Stimulated activated CD4-positive, alpha-beta T cell treated with anti-CD3 and anti-CD28 coated beads, Interleukin-2, amount 100 ng/mL, for 24 hours (primary cell): ENCODE measurements around the gene PSMD12.
"Not testable (repeated sequence)": the region's sequence is repeated elsewhere in the genome, so short reads cannot be mapped to it uniquely, and the experiment has no call there.

Experiments used
- DNase-seq, 2 donors: peaks; one replicate each; pipeline ENCODE4 v3.0.0-alpha.2; 2020

PSMD12 gene

DNA sequence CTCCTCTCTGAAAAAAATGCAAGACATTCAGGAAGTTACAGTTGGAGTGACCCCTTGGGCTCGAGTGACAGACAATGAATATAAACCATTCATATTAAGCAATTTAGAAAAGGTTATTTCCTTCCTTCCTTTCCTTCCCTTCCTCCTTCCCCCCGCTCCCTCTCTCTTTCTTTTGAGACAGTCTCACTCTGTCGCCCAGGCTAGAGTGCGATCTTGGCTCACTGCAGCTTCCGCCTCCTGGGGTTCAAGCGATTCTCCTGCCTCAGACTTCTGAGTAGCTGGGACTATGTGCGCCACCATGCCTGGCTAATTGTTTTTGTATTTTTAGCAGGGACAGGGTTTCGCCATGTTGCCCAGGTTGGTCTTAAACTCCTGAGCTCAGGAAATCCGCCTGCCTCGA, 13.2 kb downstream of the PSMD12 start:
- no peak for DNase-seq

DNA sequence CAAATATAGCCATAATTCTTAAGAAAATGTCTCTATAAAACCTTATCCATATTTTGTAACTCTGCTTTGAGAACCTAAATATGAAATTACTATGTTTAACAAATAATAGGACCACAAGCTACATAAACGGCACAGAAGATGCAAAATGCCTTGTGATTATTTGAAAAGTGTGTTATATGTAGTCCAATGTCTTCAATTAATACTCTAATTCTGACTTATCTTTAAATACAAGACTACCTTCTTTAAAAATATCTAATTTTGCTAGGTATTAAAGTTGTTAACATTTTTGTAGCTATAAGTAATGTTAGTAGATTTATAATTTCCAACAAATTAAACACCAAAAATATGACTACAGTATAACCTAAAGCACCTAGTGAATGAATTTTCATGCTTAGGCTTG, 17.0 kb downstream of the PSMD12 start:
- no peak for DNase-seq

DNA sequence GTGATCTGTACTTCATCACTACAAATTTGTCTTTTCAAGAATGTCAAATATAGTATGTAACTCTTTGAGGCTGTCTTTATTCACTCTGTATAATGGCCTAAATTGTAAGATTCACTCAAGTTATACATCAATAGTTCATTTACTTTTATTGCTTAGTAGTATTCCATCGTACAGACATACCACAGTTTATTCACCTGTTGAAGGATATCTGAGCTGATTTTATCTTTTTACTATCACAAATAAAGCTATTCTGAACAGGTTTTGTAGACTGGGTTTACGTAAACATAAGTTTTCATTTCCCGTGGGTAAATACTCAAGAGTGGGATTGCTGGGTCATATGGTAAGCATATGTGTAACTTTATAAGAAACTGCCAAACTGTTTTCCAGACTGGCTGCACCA, 18.6 kb downstream of the PSMD12 start:
- no peak for DNase-seq

DNA sequence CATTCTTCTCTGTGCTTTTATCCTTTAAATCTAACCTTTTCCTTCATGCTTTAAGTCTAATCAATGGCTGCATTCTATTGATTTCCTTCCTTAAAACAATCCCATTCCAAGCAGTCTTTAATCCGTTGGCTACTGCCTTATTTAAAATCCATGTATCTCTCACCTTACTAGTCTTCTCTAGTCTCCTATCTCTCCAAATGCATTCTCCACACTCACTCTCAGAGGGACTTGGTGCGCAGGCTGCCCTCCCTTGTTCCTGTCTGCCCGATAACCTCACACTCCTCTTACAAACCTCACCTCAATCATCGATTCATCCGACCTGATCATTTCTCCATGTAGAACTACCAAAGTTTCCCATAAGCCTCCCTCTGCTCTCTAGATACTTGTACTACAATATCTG, 23.1 kb downstream of the PSMD12 start:
- DNase-seq = no peak

DNA sequence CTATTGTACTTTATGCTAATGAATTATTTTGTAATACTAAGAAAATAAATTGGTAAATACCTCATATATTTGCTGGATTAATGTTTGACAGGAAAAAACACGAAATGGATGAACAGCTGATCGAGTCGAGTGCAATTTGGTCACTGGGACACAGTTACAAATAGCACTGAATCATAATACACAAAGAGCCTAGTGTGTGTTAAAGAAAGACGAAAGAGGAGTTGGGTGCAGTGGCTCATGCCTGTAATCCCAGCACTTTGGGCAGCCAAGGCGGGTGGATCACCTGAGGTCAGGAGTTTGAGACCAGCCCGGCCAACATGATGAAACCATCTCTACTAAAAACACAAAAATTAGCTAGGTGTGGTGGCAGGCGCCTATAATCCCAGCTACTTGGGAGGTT, 28.0 kb downstream of the PSMD12 start:
- not testable (repeated sequence) for DNase-seq

DNA sequence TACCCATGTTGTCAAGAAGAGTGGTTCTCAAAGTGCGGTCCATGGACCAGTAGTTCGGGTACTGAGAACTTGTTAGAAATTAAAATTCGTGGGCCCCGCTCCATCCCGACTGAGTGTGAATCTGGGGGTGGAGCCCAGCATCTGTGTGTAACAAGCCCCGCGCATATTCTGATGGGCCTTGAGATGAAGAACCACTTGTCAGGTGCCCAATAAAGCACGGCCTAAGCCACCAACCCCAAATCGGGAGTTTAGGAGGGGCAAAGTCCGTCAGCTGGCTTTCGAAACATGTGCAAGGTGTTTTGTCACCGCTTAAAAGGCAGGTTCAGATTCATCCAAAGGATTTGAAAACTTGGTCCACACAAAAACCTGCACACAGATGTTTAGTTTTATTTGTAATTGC, 29.5 kb downstream of the PSMD12 start:
- no peak for DNase-seq

DNA sequence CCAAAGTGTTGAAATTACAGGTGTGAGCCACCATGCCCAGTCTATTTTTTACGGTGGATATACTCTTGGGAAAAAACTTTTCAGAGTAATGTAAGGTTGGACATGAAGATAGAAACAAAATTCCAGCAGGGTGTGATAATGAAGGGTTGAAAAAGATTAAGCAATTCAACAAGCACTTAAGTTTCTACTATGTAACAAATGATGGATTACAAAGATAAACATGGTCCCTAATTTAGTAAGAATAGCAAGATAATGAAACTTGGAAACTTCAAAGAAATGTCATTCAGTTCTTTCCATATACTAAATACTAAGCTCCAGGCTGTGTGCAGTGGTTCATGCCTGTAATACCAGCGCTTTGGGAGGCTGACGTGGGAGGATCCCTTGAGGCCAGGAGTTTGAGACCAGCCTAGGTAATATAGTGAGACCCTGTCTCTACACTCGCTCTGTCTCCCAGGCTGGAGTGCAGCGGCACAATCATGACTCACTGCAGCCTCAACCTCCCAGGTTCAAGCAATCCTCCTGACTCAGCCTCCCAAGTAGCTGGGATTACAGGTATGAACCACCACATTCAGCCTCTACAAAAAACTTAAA, 31.0 kb downstream of the PSMD12 start:
- DNase-seq = no peak

DNA sequence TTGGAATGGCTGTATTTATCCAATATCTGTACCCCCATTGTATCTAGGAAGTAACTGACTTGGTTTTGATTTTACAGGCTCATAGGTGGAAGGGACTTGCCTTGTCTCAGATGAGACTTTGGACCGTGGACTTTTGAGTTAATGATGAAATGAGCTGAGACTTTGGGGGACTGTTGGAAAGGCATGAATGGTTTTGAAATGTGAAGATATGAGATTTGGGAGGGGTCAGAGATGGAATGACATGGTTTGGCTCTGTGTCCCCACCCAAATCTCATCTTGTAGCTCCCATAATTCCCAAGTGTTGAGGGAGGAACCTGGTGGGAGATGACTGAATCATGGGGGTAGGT, 34.2 kb downstream of the PSMD12 start:
- not testable (repeated sequence) for DNase-seq

DNA sequence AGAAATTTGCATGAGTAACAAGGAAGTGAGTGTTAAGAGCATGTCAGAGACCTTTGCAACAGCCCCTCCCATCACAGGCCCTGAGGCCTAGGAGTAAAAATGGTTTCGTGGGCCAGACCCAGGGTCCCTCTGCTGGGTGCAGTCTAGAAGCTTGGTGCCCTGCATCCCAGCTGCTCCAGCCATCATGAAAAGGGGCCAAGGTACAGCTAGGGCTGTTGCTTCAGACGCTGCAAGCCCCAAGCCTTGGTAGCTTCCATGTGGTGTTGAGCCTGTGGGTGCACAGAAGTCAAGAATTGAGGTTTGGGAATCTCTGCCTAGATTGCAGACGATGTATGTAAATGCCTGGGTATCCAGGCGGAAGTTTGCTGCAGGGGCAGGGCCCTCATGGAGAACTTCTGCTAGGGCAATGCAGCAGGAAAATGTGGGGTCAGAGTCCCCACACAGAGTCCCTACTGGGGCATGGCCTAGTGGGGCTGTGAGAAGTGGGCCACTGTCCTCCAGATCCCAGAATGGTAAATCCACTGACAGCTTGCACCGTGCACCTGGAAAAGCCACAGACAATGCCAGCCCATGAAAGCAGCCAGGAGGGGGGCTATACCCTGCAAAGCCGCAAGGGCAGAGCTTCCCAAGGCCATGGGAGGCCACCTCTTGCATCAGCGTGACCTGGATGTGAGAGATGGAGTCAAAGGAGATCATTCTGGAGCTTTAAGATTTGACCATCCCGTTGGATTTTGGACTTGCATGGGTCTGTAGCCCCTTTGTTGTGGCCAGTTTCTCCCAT, 34.8 kb downstream of the PSMD12 start:
- not testable (repeated sequence) for DNase-seq

DNA sequence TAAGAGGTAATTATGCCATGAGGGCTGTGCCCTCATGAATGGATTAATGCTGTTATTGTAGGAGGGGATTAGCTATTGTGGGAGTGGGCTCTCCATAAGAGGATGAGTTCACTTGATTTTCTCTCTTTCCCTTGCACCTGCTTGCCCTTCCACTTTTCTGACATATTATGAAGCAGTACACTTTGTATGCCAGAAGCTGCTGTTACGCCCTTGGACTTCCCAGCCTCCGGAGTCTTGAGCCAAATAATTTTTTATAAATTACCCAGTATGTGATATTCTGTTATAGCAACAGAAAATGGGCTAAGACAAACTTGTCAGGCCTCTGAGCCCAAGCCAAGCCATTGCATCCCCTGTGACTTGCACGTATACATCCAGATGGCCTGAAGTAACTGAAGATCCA, 38.4 kb downstream of the PSMD12 start:
- DNase-seq = no peak

DNA sequence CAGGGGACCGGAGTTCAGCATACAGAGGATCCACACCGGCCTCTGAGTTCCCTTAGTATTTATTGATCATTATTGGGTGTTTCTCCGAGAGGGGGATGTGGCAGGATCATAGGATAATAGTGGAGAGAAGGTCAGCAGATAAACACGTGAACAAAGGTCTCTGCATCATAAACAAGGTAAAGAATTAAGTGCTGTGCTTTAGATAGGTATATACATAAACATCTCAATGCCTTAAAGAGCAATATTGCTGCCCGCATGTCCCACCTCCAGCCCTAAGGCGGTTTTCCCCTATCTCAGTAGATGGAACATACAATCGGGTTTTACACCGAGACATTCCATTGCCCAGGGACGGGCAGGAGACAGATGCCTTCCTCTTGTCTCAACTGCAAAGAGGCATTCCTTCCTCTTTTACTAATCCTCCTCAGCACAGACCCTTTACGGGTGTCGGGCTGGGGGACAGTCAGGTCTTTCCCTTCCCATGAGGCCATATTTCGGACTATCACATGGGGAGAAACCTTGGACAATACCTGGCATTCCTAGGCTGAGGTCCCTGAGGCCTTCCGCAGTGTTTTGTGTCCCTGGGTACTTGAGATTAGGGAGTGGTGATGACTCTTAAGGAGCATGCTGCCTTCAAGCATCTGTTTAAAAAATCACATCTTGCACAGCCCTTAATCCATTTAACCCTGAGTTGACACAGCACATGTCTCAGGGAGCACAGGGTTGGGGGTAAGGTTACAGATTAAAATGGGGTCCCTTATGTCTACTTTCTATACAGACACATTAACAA, 39.2 kb downstream of the PSMD12 start:
- not testable (repeated sequence) for DNase-seq

DNA sequence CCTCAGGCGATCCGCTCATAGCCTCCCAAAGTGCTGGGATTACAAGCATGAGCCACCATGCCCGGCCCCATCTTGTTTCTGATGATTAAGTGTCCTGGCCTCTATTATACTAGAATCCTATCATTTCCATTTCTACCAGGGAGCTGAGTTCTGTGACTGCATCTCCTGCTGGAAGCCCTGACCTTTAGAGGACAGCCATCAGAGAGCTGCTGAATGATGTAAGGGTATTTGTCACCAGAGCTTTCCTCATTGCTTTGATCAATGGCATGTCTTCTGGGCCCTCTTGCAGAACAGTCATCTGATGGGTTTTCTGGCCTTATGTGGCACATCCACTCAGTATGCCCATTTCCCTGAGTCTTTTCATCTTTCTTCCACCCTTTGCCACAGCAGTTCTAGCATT, 39.9 kb downstream of the PSMD12 start:
- DNase-seq = no peak

DNA sequence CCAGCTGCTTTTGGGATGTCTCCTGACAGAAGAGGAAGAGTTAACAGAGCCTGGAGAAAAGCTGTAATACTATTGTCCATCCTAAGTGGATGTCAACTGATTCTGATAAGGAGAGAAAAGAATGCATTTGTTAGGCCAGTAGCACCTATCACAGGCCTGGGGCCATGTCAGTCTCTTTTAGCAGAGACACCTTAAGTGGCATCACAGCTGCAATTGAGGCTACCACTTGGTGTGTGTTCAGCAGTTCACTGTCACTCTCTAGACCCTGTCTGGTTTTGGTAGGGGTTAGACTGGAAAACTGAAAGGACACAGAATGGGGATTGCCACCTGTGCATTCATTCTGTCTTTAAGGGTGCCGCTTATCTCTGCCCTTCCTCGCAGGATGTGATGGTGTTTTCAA, 42.0 kb downstream of the PSMD12 start:
- no peak for DNase-seq

DNA sequence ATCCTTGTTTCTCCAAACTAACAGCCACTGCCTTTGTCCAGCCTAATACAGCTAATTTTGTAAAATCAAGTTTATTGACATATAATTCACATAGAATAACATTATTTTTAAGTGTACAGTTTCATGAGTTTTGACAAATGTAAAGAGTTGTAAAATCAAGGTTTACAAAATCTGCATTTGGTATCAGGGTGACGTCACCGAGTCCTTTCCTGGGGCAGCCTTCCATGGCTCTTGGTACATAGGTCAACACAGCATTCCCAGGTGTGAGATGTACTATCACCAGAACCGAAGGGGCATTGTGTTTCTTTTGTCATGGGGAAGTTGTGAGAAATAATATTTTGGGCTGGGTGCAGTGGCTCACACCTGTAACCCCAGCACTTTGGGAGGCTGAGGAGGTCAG, 42.9 kb downstream of the PSMD12 start:
- DNase-seq = no peak

DNA sequence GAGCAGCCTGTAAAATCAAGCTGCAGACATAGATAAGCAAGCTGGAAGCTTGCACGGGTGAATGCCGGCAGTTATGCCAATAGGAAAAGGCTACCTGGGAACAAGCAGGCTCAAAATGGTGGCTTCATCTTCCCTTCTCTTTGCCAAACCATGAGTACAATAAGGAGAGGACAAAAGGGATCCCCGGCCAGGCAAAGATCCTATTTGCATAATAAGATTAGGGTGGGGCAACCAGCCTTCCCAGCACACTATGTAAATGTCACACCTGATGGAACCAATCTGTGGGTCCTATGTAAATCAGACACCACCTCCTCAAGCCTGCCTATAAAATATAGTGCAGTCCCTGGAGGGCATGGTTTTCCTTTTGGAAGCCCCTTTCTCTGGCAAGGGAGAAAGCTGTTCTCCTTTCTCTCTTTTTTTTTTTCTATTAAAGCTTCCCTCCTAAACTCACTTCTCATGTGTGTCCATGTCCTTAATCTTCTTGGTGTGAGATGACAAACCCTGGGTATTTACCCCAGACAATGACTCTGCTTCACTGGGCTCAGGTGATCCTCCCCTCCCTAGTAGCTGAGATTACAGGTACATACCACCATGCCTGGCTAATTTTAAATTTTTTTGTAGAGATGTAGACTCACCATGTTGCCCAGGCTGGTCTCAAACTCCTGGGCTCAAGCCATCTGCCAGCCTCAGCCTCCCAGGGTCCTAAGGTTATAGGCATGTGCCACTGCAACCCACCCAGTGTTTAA, 44.2 kb downstream of the PSMD12 start:
- DNase-seq = no peak

DNA sequence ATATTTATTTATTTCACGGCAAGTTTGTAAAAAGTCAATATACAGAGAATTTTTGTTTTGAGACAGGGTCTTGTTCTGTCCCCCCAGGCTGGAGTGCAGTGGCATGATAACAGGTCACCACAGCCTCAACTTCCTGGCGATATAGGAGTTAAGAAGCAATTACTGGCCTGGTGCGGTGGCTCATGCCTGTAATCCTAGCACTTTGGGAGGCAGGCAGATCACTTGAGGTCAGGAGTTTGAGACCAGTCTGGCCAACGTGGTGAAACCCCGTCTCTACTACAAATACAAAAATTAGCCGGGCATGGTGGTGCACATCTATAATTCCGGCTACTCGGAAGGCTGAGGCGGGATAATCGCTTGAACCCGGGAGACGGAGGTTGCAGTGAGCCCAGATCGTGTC, 44.9 kb downstream of the PSMD12 start:
- DNase-seq = not testable (repeated sequence)

DNA sequence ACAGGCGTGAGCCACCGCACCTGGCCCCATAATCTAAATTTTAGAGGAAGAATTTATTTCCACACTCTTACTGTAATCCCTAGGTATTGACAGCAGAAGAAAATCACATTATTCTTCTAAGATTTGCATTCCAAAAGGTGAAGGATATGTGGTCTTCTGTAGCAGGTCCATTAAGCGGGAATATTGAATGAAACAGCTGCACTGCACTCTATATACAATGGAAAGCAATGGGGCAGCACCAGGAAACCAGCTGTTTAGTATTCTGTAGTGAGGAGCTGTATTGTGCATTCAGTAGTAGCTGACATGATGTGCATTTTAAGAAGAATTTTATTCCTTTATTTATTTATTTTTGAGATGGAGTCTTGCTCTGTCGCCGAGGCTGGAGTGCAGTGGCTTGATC, 49.6 kb downstream of the PSMD12 start:
- no peak for DNase-seq

DNA sequence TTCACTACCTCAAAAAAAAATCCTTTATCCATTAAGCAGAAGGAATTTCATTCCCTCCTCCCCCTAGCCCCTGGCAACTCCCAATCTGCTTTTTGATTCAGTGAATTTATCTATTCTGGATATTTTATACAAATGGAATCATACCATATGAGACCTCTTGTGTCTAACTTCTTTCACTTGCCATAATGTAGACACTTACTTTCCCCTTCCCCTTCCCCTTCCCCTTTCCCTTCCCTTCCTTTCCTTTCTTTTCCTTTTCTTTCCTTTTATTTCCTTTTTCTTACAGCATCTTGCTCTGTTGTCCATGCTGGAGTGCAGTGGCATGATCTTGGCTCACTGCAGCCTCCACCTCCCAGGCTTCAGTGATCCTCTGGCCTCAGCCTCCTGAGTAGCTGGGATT, 50.5 kb downstream of the PSMD12 start:
- no peak for DNase-seq

DNA sequence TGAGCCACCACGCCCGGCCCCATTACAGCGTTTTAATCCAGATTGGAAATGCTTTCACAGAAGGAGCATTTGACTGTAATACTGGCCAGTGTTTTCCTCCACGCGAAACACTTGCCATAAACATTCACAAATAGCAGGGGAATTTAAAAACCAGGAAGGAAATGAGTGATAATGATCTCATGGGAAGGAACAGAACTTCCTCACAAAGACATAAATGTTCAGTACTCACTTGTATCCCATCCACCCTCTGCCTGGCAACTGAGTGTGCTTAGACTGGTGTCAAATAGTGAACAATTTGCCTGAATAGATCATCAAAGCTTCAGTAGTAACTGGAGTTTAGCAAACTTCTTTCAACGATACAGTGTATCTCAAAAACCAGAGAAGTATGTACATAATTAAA, 54.1 kb downstream of the PSMD12 start:
- DNase-seq = no peak

DNA sequence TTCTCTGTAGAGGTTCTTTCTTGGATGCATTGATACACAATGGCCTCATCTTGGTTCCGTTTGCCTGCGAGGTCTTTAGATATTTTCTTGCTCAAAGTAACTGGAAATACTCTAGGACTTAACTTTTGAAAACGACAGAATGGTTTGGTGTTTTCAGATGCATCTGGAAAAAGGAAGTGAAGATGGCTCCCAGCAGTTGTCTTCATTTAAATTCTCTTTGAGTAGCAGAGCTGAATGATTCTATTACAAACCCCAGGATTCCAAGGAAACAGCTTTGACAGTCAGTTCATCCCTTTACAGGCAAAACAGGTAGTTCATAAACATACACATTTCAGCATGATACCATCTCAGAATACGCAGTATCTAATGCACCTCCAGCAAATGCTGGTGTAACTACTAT, 54.8 kb downstream of the PSMD12 start:
- DNase-seq = no peak

DNA sequence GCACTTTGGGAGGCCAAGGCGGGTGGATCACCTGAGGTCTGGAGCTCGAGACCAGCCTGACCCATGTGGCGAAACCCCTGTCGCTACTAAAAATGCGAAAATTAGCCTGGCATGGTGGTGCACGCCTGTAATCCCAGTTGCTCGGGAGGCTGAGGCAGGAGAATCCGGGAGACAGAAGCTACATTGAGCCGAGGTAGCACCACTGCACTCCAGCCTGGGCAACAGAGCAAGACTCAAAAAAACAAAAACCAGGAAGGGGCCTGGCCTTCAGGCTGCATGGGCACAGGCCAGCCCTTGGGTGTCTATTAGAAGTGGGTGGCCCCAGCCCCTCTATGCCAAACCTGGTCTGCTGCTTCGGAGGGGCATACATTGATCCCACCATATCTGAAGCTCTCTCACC, 56.0 kb downstream of the PSMD12 start:
- DNase-seq = no peak

DNA sequence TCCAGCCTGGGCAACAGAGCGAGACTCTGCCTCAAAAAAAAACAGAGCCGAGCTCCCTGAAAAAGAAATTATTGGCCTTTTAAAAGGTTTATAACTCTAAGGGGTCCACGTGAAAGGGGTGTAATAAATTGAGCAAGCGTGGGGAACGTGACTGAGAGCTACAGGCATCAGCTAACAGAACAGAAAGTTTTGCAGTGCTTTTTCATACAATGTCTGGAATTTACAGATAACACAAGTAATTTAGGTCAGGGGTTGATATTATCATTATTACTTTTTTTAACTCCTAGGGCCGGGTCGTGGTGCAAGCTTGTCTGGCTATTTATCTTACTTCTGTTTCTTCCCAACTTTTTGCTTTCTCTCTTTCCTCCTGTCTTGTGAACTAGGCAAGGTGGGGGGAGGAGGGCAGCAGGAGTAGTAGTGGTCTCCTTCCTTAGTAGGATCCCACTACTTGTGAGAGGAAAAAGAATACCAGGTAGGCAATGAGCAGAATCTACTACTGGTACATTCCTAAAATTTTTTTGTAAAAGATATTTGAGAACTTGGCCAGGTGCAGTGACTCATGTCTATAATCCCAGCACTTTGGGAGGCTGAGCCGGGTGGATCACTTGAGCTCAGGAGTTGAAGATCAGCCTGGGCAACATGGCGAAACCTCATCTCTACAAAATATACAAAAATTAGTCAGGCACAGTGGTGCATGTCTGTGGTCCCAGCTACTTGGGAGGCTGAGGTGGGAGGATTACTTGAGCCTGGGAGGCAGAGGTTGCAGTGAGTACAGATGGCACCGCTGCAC, 60.7 kb downstream of the PSMD12 start:
- DNase-seq = not testable (repeated sequence)
